AG09309 (cell line): ENCODE data around the gene GRAMD4.

Source experiments
- DNase-seq: peaks from one replicate; pipeline ENCODE4 v3.0.0-alpha.2; 2010; ENCODE audit warnings: low read depth
- H3K4me3 ChIP-seq: 2 replicates; pipeline ENCODE4 v1.5.1; 2011; ENCODE audit warnings: mild to moderate bottlenecking, low read depth, low read length, moderate library complexity; ENCODE audit not compliant: control insufficient read depth
- TF ChIP-seq, protein P1 (sequence below): IDR thresholded peaks from 2 replicates; pipeline ENCODE4 v1.5.1; 2011; ENCODE audit warnings: mild to moderate bottlenecking, low read depth, low read length, inconsistent platforms; ENCODE audit not compliant: insufficient read depth, control insufficient read depth; ENCODE audit errors: missing control alignments

GRAMD4 gene

DNA sequence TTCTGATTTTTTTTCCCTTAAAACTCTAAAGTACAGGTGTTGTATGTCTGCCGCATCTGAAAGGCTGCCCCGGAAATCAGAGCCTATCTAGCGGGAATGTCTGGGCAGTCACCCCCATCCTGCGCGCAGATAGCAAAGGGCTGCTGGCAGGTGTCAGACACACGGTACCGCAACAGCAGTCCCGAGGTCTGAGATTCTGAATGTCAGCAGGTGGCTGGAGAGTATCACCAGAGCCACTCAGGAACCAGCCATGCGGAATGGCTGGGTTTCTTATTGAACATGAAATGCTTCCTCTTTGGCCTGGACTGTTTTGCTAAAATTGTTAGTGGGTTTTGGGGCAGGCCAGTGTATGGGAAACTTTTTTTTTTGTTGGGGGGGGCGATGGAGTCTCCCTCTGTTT, 64.5 kb downstream of the GRAMD4 start:
- no peak for DNase-seq
- TF ChIP-seq, protein P1, sequence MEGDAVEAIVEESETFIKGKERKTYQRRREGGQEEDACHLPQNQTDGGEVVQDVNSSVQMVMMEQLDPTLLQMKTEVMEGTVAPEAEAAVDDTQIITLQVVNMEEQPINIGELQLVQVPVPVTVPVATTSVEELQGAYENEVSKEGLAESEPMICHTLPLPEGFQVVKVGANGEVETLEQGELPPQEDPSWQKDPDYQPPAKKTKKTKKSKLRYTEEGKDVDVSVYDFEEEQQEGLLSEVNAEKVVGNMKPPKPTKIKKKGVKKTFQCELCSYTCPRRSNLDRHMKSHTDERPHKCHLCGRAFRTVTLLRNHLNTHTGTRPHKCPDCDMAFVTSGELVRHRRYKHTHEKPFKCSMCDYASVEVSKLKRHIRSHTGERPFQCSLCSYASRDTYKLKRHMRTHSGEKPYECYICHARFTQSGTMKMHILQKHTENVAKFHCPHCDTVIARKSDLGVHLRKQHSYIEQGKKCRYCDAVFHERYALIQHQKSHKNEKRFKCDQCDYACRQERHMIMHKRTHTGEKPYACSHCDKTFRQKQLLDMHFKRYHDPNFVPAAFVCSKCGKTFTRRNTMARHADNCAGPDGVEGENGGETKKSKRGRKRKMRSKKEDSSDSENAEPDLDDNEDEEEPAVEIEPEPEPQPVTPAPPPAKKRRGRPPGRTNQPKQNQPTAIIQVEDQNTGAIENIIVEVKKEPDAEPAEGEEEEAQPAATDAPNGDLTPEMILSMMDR = no peak
- no peak overlapping the region for H3K4me3 ChIP-seq

DNA sequence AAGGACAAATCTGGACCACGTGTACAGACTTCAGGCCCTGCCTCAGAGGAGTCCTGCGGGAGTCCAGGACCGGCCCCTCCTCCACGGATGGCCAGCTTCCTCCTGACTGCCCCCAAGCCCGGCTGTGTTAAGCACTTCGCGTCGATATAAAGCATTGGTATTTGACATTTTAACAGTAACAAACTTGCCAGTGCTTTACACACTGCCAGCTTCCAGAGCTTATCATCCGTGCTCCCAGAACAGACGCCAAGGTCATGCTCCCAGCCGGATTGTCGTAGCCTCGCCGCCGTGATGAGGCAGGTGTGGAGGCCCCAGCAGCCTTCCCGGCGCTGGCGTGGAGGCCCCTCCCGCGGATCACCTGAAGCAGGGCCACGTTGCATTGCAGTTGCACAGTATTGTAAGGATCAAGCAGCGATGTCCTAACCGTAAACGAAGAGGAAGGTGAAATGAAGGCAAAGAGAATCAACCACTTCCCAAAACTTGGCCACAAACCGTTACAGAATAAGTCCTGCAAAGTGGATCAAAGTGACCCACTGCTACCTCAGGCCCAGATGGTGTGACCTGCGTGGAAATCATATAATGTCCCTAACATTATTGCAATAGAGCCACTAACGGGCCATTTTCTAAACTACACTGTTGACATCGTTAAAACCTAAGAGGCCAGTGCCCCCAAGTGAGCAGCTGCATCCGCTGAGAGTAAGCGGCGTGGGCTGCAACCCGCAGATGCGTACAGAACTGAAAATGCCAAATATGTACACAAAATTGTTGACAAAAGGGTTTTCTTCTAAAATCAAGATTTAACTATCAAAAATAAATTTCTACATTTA, 66.2 kb downstream of the GRAMD4 start:
- no peak for DNase-seq
- H3K4me3 ChIP-seq = no peak overlapping the region
- TF ChIP-seq, protein P1 = no peak

DNA sequence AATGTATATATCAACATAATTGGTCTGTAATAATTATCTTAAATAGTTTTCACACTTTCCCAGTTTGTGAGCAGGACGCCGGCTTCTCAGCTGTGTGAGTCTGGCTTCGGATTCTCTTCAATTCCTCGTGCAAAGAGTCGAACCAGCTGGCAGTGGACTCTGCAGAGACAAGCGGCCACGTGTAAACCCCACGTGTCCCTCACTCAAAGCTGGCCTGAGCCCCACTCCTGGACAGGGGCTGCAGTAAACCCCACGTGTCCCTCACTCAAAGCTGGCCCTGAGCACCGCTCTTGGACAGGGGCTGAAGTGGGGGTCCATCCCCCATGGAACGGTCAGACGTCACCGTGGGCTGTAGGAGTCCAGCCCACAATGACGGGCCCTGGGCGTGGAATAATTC, 66.9 kb downstream of the GRAMD4 start:
- TF ChIP-seq, protein P1 = no peak
- H3K4me3 ChIP-seq = no peak overlapping the region
- no peak for DNase-seq

DNA sequence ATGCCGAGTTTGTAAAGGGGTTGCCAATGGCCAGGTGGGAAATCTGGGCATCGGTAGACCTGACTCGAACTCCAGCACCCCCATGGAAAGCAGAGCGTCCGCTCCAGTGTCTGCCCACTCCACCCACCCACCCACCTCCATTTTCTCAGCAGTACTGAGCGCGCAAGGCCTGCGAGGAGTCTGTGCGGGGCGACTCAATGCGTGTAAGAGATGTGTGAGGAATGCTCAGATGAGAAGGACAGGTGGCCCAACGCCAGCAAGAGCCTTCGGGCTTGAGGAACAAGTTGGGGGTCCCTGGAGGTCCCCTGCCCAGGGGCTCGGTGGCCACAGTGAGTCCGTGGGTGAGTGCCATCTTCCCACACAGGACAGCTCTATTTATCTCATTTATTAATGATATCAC, 67.3 kb downstream of the GRAMD4 start:
- TF ChIP-seq, protein P1 = no peak
- no peak for DNase-seq
- H3K4me3 ChIP-seq = no peak overlapping the region

DNA sequence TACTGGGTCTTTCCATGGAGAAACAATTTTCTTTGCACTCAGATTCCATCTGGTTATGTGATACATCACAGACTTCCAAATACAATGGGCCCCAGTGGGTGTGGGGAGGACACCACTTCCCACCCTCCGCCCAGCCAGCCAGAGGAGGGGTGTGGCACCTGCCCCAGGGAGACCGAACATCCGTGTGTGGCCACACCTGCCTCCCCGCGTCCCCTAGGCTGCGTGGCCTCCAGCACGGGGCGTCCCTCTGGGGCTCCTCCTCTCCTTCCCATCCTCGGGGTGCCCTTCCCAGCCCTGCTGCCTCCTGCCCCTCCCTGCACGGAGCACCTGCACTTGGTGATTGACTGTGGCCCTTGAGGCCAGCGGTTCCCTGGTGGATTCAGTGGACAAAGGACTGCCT, 68.8 kb downstream of the GRAMD4 start:
- no peak overlapping the region for H3K4me3 ChIP-seq
- TF ChIP-seq, protein P1 = no peak
- DNase-seq = no peak

- DNase-seq = no peak
- TF ChIP-seq, protein P1 = no peak
- no peak overlapping the region for H3K4me3 ChIP-seq
These were observed 70.0 kb downstream of the GRAMD4 start for GRCh38 chr22:46690146-46690545.
